C1 segment of cervical spinal cord (tissue), 14 donors: ENCODE results near the gene DLL4.
"Not testable (repeated sequence)": the region's sequence is repeated elsewhere in the genome, so short reads cannot be mapped to it uniquely, and the experiment has no call there.

Source experiments
- DNase-seq, 14 donors: peaks; one replicate each; lab custom pipeline; 2025; lab: John Stamatoyannopoulos, UW

Gene DLL4

GRCh38 chr15:40958723-40959122, 29.6 kb downstream of the DLL4 start:
- DNase-seq, result no peak

- no peak for DNase-seq
Measured at GRCh38 chr15:40959331-40960141, 30.4 kb downstream of the DLL4 start.

GRCh38 chr15:40960151-40960885, 31.2 kb downstream of the DLL4 start:
- DNase-seq, result no peak

DNA sequence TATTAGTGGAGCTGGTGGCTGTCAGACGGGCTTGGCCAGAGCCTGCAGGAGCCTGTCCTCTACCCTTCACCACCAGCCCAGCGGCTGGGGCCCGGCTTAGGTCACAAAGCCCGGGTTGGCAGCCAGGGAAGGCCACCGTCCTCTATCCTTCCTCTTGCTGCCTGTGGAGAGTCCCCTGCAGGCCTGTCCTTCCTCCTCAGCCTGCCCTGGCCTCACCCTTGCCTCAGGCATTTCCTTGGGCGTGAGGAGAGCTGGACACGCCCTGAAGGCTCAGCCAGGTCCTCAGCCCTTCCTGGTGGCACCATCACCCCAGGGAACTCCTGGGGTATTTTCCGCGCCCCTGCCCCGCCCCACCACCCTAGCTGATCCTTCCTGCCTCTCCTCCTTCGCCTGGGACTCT, 31.8 kb downstream of the DLL4 start:
- no peak for DNase-seq

DNA sequence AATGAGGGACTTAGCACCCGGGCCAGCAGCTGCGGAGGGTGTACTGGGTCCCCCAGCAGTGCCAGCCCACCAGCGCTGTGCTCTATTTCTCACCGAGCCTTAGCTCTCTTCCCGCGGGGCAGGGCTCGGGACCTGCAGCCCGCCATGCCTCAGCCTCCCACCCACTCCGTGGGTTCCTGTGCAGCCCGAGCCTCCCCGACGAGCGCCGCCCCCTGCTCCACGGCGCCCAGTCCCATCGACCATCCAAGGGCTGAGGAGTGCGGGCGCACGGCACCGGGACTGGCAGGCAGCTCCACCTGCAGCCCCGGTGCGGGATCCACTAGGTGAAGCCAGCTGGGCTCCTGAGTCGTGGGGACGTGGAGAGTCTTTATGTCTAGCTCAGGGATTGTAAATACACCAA, 32.6 kb downstream of the DLL4 start:
- not testable (repeated sequence) for DNase-seq

GRCh38 chr15:40962317-40962716, 33.2 kb downstream of the DLL4 start:
- DNase-seq, result not testable (repeated sequence)

DNA sequence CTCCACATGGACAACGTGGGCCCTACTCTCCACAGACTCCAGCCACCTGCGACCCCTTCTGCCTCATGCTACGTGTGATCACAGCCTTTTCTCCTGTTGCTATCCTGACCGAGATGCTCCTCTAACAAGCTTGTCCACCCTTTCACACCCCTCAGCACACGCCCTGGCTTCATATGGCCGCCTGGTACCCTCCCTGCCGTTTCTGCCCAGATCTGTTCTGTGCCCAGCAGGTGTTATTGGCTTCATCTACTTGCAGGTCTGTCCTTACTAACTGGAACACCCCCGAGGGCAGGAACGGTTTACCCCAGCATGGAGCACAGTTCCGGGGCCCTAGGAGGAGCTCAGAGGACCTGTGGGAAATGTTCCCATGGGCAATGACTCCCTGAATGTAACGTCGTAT, 34.1 kb downstream of the DLL4 start:
- DNase-seq, result no peak

- DNase-seq, result no peak
Measured at GRCh38 chr15:40964006-40964405, 34.9 kb downstream of the DLL4 start.

DNA sequence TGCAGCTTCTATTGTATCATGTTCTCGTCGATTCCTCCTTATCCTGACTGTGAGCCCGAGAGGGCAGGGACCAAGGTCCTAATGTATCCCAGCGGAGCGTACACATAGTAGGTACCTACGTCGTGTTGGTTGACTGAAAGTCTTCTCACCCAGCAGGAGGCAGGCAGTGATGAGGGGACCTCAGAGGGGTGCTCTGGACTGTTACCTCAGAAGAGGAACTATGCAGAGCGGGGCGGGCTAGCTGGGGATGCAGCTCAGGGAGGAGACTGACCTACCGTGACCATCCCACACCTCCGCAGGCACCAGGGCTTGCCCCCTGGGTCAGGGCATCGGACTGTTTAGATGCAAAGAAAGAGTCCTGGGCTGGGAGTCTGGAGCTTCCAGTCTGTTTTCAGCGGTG, 35.5 kb downstream of the DLL4 start:
- DNase-seq, result no peak

- DNase-seq, result no peak
Measured at GRCh38 chr15:40968290-40969085, 39.3 kb downstream of the DLL4 start.

DNA sequence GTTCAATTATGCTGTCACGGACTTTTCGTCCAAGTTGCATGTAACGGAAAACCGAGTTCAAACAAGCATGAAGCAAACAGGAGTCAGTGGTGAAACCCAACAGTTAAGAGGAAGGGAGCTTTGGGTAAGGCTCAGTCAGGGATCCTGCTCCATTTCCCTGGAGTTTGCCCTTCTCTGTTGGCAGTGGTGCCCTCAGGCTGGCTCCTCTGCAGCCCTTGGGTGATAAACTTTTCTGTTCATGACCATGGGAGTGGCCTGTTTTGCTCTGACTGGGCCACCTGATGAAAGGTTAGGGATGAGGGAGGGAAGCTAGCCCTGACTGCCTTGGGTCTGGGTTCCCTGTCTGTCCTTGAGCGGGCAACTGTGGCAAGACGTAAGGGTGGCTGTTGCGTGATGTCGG, 40.2 kb downstream of the DLL4 start:
- DNase-seq, result no peak

DNA sequence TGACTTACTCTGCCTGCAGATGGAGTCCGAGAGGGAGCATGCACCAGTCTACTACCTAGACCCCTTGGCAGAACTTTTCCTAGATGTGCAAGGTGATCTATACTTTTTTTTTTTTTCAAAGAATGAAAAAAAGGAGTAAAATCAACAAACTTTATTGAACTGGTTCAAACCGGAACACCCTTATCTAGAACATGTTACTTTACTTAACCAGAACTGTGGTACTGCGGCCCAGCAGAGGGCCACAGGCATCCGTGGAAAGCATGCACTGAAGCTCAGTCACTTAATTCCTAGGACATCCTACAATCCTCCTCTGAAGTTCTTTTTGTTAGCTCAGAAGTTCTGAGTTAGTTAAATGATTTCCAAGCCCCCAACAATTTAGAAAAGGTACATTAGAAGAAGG, 45.7 kb downstream of the DLL4 start:
- DNase-seq, result no peak

GRCh38 chr15:40976819-40977218, 47.7 kb downstream of the DLL4 start:
- DNase-seq, result no peak

DNA sequence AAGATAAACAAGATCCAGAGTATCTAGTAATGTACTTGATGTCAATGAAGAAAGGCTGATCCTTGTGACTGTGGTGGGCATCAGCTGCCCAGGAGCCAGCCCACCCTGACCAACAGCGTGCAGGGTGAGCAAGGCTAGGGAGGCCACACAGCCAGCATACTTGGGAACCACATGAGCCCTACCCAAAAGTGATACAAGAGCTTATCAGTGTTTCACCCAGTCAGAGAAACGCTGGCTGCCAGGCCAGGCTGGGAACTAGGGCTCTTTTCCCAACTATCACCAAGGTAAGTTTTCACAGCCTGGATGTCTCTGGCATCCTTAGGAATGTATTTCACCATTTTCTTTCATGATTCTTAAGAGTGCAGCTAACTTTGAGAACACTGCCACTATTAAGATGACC, 49.0 kb downstream of the DLL4 start:
- no peak for DNase-seq

DNA sequence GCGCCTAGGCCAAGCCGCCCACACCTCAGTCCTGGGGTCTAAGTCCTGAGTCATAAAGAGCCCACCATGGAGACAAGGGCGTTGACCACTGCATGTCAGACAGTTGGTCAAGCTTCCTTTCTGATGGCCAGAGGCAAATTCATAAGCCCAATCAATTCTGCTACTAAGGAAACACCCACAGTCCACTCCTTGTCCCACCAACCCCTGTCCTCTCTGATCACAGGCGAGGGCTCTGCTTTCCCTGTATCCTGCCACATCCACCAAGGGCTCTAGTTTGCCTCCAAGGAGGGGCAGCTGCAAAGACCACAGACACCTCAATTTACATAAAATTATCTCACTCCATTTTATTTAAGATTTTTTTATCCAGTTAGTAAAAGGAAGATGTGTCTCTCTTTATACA, 49.4 kb downstream of the DLL4 start:
- DNase-seq, result no peak

DNA sequence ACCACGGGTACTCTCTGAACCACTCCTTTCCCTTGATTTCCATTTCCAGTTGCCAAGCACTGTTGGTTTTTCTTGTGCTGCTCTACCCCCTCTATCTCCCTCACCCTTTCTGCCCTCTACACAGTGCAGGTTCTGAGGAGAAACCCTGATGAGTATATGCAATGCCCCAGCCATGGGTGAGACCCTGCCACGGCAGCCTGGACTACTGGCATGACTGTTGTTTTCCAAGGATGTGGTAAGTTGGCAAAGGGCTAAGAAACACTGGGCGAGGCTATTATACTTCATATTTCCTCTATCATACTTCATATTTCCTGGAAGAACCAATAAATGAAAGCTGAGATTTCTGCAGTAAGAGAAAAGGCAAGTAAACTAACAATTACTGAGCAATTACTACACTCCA, 52.0 kb downstream of the DLL4 start:
- no peak for DNase-seq

DNA sequence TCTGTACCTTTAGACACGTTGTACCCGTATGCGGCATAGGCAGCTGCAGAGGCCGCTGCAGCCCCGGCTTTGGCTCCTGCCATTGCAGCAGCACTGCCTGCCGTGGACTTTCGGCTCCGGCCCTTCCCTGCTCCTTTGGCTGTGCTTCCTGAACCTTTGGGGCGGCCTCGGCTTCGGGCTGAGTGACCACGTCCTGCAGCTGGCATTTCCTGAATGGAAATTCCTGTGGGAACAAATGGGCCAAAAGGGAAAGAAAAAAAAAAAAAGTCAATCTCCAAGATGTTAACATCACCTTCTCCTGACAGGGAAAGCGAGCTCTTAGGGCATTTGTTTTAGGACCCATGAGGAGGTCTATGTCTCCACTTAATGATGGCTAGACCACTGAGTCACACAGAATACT, 53.7 kb downstream of the DLL4 start:
- no peak for DNase-seq

GRCh38 chr15:40984406-40984805, 55.3 kb downstream of the DLL4 start:
- no peak for DNase-seq

- no peak for DNase-seq
Measured at GRCh38 chr15:40984964-40985363, 55.8 kb downstream of the DLL4 start.

DNA sequence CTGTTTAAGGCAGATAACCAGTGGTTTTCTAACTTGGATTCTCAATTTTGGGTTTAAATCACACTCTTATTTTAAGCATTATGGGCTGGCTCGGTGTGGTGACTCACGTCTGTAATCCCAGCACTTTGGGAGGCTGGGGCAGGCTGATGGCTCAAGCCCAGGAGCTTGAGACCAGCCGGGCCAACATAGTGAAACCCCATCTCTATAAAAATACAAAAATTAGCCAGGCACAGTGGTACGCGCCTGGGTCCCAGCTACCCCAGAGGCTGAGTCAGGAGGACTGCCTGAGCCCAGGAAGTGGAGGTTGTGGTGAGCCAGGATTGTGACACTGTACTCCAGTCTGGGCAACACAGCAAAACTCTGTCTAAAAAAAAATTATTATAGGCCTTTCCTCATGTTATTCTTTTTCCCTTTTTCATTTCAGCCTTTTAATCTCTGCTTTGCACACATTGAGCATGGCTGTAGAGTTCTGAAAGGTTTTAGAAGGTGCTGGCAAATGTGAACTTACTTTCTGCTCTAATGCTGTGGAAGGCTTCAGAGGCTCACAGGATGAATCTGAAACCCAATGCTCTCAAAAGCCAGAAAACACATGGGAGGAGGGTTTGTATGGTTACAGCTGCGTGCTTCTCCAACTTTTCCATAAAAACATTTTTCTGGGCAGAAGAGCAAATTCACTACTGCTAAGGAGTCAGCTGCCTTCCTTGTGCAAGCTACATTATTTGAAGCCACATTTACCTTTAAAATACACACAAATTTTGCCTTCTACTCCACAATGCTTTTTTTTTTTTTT, 56.6 kb downstream of the DLL4 start:
- DNase-seq, result no peak

DNA sequence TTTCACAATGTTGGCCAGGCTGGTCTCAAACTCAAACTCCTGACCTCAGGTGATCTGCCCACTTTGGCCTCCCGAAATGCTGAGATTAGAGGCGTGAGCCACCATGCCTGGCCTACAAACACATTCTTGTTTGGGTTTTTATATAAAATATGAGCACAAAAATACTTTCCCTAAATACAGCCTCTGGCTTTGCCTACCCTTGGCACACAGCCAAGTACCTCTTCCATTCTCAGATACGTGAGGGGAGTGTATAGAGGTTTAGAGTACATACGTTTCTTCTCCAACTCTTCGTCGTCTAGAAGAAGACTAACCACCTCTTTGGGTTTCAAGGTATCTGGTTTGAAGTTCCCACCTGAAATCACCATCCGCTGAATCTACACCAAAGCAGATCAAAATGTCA, 57.7 kb downstream of the DLL4 start:
- DNase-seq, result no peak

- no peak for DNase-seq
Measured at GRCh38 chr15:40988156-40988555, 59.0 kb downstream of the DLL4 start.
